Astrocyte (in vitro differentiated cells and primary cell): ENCODE results near the gene NSMCE1. TPM values are rescaled to one million over a fixed set of nuclear protein-coding genes. Genes with fewer than 3 reads are reported as not detected.

Source experiments
- DNase-seq: peaks from one replicate; pipeline ENCODE4 v3.0.0-alpha.2; 2010; ENCODE audit warnings: low read depth
- FAIRE-seq: peaks from 2 replicates; lab custom pipeline; 2011; peaks lifted over from hg19 to GRCh38; lab: Jason Lieb, UNC
- H2AFZ ChIP-seq: 2 replicates; pipeline ENCODE4 v1.6.0; 2012; ENCODE audit warnings: low read depth, low read length, inconsistent platforms
- H3K27ac ChIP-seq: 2 replicates; pipeline ENCODE4 v1.5.1; 2011; ENCODE audit warnings: low read depth, low read length, inconsistent platforms
- H3K27me3 ChIP-seq: 2 replicates; pipeline ENCODE4 v1.6.0; 2011; ENCODE audit warnings: low read length, inconsistent platforms; ENCODE audit not compliant: insufficient read depth
- H3K36me3 ChIP-seq: 2 replicates; pipeline ENCODE4 v1.5.1; 2011; ENCODE audit warnings: low read length, inconsistent platforms; ENCODE audit not compliant: insufficient read depth
- H3K4me1 ChIP-seq: 2 replicates; pipeline ENCODE4 v1.5.1; 2011; ENCODE audit warnings: low read length, inconsistent platforms; ENCODE audit not compliant: insufficient read depth
- H3K4me2 ChIP-seq: 2 replicates; pipeline ENCODE4 v1.6.0; 2012; ENCODE audit warnings: low read length, inconsistent platforms
- H3K4me3 ChIP-seq: 2 replicates; pipeline ENCODE4 v1.5.1; 2011; ENCODE audit warnings: low read depth, mild to moderate bottlenecking, low read length, inconsistent platforms; ENCODE audit not compliant: insufficient read depth
- H3K79me2 ChIP-seq: 2 replicates; pipeline ENCODE4 v1.6.0; 2012; ENCODE audit warnings: mild to moderate bottlenecking, low read length, inconsistent platforms; ENCODE audit not compliant: insufficient read depth
- H3K9ac ChIP-seq: 2 replicates; pipeline ENCODE4 v1.6.0; 2012; ENCODE audit warnings: mild to moderate bottlenecking, low read length, inconsistent platforms
- H3K9me3 ChIP-seq: 2 replicates; pipeline ENCODE4 v1.5.1; 2012; ENCODE audit warnings: low read depth, mild to moderate bottlenecking, low read length, inconsistent platforms; ENCODE audit not compliant: insufficient read depth
- H4K20me1 ChIP-seq: 2 replicates; pipeline ENCODE4 v1.6.0; 2012; ENCODE audit warnings: low read length, inconsistent platforms; ENCODE audit not compliant: insufficient read depth
- H3K27ac Mint-ChIP-seq: one replicate; pipeline ENCODE4 v1.8.0; 2021; ENCODE audit warnings: mild to moderate bottlenecking, mixed read lengths; ENCODE audit not compliant: unreplicated experiment
- H3K27me3 Mint-ChIP-seq: one replicate; pipeline ENCODE4 v1.8.0; 2021; ENCODE audit warnings: low read depth, mixed read lengths; ENCODE audit not compliant: unreplicated experiment
- H3K36me3 Mint-ChIP-seq: one replicate; pipeline ENCODE4 v1.8.0; 2021; ENCODE audit warnings: low read depth, mixed read lengths; ENCODE audit not compliant: unreplicated experiment
- H3K4me1 Mint-ChIP-seq: one replicate; pipeline ENCODE4 v1.8.0; 2021; ENCODE audit warnings: low read depth, mixed read lengths; ENCODE audit not compliant: unreplicated experiment
- H3K4me3 Mint-ChIP-seq: one replicate; pipeline ENCODE4 v1.8.0; 2021; ENCODE audit warnings: mild to moderate bottlenecking, moderate library complexity, mixed read lengths; ENCODE audit not compliant: unreplicated experiment
- H3K9me3 Mint-ChIP-seq: one replicate; pipeline ENCODE4 v1.8.0; 2021; ENCODE audit warnings: mild to moderate bottlenecking, mixed read lengths; ENCODE audit not compliant: unreplicated experiment
- CTCF ChIP-seq: IDR thresholded peaks from 2 replicates; pipeline ENCODE4 v1.5.1; 2011; ENCODE audit warnings: low read depth, mild to moderate bottlenecking, inconsistent platforms, low read length, moderate library complexity; ENCODE audit not compliant: insufficient read depth
- EZH2 ChIP-seq: IDR thresholded peaks from 2 replicates; pipeline ENCODE4 v1.6.1; 2012; ENCODE audit warnings: mild to moderate bottlenecking, low read length, inconsistent platforms; ENCODE audit not compliant: insufficient read depth
- total RNA-seq: library from RNA; stranded (reverse); gene quantifications from 2 replicates; pipeline ENCODE4 v1.2.1, GENCODE V29; 2021

Gene NSMCE1
- total RNA-seq, 1 donor from 2014 or later: 12.1 TPM

GRCh38 chr16:27224271-27224737 lies 44.3 kb downstream of the NSMCE1 start:
- H2AFZ ChIP-seq: no peak overlapping the region
- H4K20me1 ChIP-seq: no peaks in the 10 kb centered on the region
- no peaks in the 10 kb centered on the region for H3K36me3 ChIP-seq
- peaks cover 11% of the 10 kb centered on the region for H3K4me1 ChIP-seq
- no peak overlapping the region for H3K27ac ChIP-seq
- Mint-ChIP-seq H3K4me1 (peaks cover 4% of the 10 kb centered on the region), H3K36me3 (peaks cover 3% of the 10 kb centered on the region), H3K9me3 (no peaks in the 10 kb centered on the region), H3K4me3 (no peak overlapping the region), H3K27me3 (peaks cover 3% of the 10 kb centered on the region), H3K27ac (no peak overlapping the region)
- H3K4me3 ChIP-seq: no peak overlapping the region
- TF ChIP-seq EZH2: no peak
- no peak for TF ChIP-seq CTCF
- no peak for FAIRE-seq
- H3K9me3 ChIP-seq: no peaks in the 10 kb centered on the region
- DNase-seq: no peak
- H3K27me3 ChIP-seq: no peaks in the 10 kb centered on the region
- no peaks in the 10 kb centered on the region for H3K79me2 ChIP-seq
- no peak overlapping the region for H3K9ac ChIP-seq
- H3K4me2 ChIP-seq: no peak overlapping the region

GRCh38 chr16:27223701-27224100 lies 44.9 kb downstream of the NSMCE1 start:
- no peak for TF ChIP-seq CTCF
- no peak for TF ChIP-seq EZH2
- no peak for FAIRE-seq
- Histone ChIP-seq H3K27ac (no peak overlapping the region), H3K4me3 (no peak overlapping the region), H3K79me2 (no peaks in the 10 kb centered on the region), H3K4me2 (no peak overlapping the region), H3K9me3 (no peaks in the 10 kb centered on the region), H3K4me1 (peaks cover 11% of the 10 kb centered on the region), H2AFZ (no peak overlapping the region), H3K27me3 (no peaks in the 10 kb centered on the region), H4K20me1 (no peaks in the 10 kb centered on the region), H3K9ac (no peak overlapping the region), H3K36me3 (no peaks in the 10 kb centered on the region)
- Mint-ChIP-seq H3K27me3 (peaks cover 3% of the 10 kb centered on the region), H3K4me3 (no peak overlapping the region), H3K27ac (no peak overlapping the region), H3K4me1 (peaks cover 4% of the 10 kb centered on the region), H3K9me3 (no peaks in the 10 kb centered on the region), H3K36me3 (peaks cover 3% of the 10 kb centered on the region)
- DNase-seq: no peak

GRCh38 chr16:27223226-27223610 lies 45.4 kb downstream of the NSMCE1 start:
- Mint-ChIP-seq H3K4me3 (no peak overlapping the region), H3K4me1 (peaks cover 4% of the 10 kb centered on the region), H3K36me3 (peaks cover 3% of the 10 kb centered on the region), H3K27me3 (peaks cover 3% of the 10 kb centered on the region), H3K27ac (no peak overlapping the region), H3K9me3 (no peaks in the 10 kb centered on the region)
- H3K9me3 ChIP-seq: no peaks in the 10 kb centered on the region
- no peaks in the 10 kb centered on the region for H4K20me1 ChIP-seq
- H3K9ac ChIP-seq: no peak overlapping the region
- no peak for FAIRE-seq
- TF ChIP-seq EZH2 (no peak), CTCF (no peak)
- DNase-seq: no peak
- H2AFZ ChIP-seq: no peak overlapping the region
- H3K4me2 ChIP-seq: peak overlapping the region; percentile 40
- H3K79me2 ChIP-seq: no peaks in the 10 kb centered on the region
- H3K4me3 ChIP-seq: no peak overlapping the region
- H3K27me3 ChIP-seq: no peaks in the 10 kb centered on the region
- peaks cover 11% of the 10 kb centered on the region for H3K4me1 ChIP-seq
- no peak overlapping the region for H3K27ac ChIP-seq
- H3K36me3 ChIP-seq: no peaks in the 10 kb centered on the region
